HL-60/S4 treated with retinoic acid at 250 ng/mL for 4 days and 3 days (cell line): Measurements from ENCODE around the gene ADRB1.

Experiments used
- in situ Hi-C: fragments of 300-500 bp; cut with MboI; formaldehyde crosslinking; loops from 2 replicates; pipeline ENCODE4 v1.7.0; 2022; ENCODE audit warnings: low sequenced_read_pairs

Gene ADRB1

DNA sequence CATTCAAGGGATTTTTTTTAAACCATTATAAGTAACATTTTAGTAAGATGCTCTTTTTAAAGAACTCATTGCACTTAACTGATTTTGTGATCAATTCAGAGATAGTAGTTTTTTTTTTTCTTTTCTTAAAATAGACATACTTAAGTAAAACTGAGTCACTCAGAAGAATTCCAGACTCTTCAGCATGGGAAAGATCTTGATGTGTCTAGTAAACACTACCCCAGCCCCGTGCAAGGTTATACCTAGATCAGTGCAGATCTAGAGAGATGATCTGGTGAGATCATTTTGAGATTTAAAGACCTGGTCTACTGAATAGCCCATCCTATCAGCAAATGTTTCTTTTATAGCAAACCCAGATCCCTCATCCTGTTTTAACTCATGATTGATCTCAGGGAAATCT, 8.6 kb downstream of the ADRB1 start:
- in situ Hi-C loops, result no loop called here

DNA sequence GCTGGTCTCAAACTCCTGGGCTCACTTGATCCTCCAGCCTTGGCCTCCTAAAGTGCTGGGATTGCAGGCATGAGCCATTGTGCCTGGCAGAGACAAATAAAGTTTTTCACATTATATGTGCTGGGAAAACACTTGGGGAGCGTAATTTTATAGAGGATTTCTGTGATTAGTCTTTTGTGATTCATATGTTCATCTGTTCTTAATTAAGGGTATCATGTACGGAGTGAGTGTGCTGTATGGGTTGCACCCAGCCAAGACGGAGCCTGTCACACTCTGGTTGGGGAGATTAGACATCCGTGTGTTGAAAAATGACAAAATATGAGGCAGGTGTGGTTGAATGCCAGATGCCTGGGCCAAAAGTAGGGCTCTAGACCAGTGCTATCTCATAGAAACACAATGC, 10.3 kb downstream of the ADRB1 start:
- in situ Hi-C loops, result no loop called here

DNA sequence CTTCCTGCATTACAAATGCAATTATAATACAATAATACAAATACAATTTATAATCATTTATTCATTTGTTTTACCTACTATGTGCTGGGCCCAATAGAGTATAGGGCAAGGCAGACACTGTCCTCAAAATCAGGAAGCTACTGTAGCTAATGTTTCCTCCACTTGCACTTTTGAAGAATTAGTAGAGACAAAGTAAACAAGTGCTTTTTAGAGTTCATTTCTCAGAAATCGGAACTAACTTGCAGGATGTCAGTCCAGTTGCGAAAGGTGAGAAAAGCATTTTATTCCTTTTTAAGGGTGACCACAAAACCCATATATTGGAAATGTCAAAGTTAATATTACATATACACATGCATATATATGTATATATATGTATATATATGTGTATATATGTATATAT, 14.2 kb downstream of the ADRB1 start:
- in situ Hi-C loops, result no loop called here

DNA sequence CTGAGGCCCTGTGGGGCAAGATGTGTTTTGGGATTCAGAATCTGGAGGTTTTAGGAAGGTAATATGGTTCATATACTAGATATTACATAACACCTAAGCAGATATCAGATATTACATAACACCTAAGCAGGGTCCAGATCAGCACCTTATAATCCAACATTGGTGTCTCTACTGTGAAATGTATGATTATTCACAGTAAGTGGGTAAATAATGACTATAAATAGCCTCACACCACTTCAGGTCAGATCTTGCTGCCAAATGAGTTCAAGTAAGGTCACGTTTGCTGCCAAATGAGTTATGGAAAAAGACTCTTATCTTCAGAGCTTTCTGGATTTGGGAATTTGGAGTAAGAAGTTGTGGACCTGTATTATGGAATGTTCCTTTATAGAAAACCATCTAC, 14.6 kb downstream of the ADRB1 start:
- in situ Hi-C loops, result no loop called here

DNA sequence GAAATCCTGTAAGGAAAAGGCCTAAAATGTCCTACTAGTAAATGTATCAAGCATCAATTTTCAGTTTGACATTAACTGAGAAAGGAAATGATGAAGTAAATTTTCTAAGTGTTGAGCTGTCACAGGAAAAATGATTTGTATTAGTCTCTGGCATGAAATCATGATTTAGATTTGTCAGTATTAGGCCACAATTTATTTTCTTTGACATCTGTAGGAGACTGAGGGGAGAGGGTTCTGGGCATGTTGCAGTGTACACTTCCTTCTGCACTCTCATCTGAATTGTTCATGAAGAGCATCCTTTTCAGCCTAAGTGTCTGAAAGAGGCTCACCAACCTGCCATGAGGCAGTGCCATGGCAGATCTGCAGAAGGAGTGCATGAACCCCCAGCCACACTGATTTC, 15.9 kb downstream of the ADRB1 start:
- in situ Hi-C loops, result no loop called here

DNA sequence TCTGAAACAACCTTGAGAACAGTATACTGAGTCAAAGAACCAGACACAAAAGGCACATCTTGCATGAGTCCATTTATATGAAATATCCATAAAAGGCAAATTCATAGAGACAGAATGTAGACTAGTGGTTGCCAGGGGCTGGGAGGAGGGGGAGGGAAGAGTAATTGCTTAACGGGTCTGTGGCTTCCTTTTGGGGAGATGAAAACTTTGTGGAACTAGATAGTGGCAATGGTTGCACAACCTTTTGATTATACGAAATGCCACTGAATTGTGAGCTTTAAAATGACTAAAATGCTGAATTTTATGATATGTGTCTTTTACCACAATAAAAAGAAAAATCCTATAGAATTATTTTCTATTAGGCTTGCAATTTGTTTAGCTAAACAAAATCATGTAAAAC, 16.8 kb downstream of the ADRB1 start:
- in situ Hi-C loops, result no loop called here

DNA sequence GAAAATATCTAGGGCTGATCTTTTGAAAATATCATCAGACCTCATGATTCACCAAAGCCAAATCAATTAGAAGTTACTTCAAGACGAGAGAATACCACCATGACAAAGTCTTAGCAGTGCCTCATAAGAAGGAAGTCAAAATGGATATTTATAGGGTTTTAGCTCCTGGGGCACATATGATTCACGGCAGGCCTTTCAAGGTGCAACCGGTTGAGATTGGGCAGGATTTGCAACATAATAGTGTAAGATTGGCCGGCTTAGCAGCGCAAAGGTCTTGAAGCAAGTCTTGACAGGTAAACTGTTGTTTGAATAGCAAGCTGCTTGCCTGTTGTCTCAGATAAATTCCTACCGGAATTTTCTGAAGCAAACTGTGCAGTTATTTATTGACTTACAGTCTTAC, 17.5 kb downstream of the ADRB1 start:
- in situ Hi-C loops, result no loop called here

DNA sequence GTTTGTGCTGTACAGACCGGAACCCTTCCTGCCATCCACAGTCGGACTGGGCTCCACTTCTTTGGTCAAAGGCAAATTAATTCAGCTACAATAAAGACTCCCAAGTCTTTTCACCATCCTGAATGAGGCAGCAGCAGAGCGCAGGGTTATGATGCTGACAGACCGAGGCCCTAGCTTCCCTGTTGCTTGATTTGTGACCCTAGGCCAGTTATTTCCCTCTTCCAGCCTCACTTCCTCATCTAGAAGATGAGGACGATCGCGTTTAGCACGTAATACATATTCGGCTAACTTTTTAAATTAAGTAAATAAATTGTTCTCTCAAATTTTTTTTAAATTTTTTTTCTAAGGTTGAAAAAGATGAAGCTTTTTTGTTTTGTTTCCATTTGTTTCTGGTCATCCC, 18.1 kb downstream of the ADRB1 start:
- in situ Hi-C loops, result no loop called here

DNA sequence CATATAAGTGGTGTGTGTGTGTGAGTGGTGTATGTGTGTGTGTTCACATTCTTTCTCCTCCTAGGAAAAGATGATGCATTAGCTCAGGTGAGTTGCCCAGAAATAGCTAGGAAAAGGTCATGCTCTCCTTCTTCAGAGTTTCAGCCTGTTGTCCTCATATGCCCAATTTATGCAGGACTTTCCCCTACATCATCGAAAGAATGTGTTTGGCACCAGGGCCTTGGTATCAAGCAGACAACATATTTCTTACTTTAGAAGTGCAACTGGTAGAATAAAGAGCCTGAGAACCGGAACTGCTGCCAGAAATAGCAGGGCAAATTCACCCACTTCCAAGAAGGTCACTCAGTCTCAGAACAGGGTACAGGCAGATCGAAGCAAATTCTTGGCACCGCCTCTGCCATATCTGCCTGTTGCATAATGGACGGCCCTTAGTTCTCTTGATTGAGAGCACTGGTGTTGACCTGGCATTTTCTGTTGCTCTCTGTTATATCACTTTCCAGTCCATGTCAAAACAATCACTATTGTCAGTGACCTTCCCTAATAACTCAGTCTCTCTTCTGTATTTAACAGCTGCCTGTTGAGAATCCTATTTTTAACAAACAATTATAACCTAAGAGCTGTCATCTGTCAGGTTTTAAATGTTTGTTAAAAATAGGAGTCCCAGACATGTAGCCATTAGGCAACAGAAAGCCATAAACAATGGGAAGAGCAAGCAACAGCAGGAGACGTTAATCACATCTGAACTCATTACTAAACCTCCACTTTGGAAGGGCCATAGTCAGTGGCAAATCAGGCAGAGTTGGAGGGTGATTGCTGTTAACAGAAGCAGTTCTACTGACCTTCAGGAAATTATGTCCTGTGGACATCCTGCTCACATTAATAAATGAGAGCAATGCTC, 20.7 kb downstream of the ADRB1 start:
- in situ Hi-C loops, result no loop called here

DNA sequence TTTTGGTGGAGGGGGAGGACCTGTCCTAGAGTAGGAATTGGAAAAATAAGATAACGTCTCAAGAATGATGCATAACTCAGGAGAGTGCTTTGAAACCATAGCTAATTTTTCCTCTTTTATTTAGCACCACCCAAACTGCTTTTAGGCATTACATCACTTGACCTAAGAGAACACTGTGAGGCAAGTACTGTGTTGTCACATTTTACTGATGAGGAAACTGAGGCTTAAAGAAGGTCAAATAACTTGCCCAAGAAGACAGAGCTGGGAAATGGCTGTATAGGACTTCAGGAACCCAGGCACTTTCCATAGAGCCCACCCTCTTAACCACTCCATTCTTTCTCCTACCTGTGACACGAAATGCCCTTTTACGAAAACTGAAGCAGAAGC, 21.4 kb downstream of the ADRB1 start:
- in situ Hi-C loops, result no loop called here

DNA sequence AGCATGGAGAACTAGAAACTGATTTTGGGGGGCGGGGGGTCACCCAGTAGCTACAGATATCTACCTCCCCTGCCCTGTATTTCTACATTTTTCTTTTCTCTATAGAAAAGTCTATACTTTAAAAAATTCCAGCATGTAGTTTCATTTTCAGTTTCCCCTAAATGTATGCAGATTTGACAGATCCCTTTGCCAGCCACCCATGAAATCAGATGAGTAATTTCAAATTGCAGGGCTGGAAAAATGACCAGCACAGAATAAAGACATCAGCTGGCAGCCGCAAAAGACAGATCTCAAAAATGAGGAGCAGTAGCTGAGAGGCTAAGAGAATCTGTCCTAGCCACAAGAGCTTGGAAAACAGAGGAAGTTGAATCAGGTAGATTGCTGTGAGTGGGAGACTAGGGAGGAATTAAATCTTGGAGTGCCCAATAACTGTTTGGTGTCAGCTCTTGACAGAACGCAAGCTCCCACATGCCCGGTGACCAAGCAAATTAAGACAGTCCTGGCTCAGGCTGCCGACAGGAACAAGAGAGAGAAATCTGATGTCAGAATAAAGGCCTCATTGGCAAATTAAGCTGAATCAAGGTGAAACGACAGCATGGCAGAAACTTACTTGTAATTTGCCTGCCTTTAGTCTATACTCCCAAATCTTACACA, 24.5 kb downstream of the ADRB1 start:
- in situ Hi-C loops, result no loop called here

DNA sequence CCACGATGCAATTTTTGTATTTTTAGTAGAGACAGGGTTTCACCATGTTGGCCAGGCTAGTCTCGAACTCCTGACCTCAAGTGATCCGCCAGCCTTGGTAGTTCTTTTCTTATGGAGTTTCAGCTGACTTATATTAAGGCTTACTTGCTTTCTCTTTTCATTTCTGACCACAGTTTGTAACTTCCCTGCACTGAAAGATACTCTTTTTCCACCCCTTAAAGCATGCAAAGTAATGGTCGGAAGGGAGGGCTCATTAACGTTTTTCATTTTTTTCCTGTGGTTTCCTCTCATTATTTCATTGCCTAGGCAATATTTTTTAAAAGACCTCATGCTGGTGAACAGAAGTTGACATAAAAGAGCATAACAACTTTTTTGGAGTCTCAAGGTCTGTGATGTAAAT, 27.0 kb downstream of the ADRB1 start:
- in situ Hi-C loops, result no loop called here

DNA sequence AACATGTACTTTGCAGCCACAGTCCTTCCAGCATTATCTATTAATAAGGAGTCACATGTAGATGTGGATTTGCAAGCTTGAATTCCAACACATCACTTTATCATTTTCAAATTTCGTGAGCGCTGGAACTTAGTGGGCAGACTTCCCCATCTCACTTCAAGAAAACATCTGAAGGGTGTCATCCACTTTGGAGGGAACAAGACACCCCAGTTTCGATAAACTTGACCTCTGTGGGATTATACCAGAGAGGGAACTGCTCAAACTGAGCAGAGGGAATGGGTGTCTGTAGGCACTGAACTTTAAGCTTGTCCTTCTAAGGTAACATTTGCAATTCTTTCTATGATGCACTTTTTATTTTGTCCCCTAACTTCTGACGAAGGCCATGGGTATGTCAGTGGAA, 27.5 kb downstream of the ADRB1 start:
- in situ Hi-C loops, result no loop called here

DNA sequence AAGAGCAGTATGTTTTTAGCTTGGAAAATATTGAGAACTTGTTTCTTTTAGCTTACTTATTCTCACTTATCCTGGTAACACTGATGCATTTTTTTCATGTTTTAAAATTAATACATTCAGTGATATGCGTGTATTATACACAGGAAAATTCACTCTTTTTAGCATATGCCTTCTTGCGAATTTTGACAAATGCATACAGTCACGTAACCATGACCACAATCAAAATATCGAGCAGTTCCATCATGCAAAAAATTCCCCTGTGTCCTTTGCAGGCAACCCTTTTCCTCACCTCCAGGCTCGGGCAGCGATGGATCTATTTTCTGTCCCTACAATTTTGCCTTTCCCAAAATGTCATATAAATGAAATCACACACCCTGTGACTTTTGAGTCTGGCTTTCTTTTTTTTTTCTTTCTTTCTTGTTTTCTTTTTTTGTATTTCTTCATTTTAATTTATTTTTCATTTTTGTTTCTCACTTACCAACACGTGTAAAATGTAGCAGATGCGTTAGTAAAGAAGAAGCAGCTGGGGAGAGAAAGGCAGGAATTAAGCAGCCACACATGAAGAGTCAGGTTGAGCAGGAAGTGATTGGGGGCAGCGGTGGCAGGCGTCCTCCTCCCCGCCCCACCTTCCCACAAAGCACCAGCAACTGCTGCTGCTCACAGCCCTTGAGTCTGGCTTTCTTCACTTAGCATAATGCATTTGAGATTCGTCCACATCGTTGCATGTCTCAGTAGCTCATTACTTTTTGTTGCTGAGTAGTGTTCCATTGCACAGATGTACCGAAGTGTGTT, 29.9 kb downstream of the ADRB1 start:
- in situ Hi-C loops, result no loop called here

DNA sequence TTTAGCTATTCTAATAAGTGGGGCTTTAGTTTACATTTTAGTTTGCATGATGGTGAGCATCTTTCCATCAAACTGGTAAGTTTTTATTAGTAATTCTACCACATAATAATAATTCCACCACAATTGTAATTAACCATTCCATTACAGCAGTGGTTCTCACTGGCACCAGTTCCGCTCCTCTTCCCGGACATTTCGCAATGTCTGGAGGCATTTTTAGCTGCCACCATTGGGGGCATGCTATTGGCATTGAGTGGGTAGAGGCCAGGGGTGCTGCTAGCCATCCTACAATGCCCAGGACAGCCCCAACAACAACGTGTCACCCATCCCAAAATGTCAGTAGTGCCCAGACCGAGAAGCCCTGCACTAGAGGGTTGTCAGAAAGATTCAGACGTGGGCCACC, 31.4 kb downstream of the ADRB1 start:
- in situ Hi-C loops, result no loop called here

DNA sequence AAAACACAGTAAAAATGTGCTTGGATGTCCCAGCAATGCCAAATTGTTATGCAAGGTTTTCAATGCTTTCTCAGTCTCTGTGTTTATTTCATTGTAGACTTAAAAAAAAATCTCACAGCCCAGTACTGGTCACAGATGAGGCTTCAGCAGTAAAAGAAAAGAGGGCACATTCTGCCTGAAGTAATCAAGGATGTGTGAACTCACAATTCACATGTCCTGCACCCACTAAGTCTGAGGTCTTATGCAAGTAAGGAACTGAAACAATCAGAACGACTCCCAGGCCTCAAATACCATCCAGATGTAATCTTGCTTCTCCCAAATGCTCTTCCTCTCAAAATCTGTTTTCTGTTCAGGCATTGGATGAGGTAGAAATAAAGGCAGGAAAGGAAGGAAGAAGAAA, 33.7 kb downstream of the ADRB1 start:
- in situ Hi-C loops, result no loop called here

DNA sequence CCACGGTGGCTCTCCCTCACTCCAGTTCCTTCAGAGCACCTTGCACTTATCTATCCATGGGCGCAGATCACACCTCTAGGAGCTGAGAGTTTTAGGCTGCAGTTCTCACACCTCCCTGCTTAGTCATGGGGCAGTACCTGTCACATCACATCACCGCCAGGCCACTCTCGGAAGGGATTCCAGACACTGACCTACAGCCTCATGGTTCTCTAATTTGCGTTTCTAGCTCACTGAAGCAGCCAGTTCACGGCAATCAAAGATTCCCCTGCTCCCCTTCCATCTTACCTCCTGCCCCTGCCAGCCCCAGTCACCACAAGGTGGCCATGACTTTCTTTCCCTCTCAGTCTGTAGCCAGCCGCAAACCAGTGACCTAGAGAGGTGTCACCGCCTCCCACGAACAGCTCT, 34.2 kb downstream of the ADRB1 start:
- in situ Hi-C loops, result no loop called here

DNA sequence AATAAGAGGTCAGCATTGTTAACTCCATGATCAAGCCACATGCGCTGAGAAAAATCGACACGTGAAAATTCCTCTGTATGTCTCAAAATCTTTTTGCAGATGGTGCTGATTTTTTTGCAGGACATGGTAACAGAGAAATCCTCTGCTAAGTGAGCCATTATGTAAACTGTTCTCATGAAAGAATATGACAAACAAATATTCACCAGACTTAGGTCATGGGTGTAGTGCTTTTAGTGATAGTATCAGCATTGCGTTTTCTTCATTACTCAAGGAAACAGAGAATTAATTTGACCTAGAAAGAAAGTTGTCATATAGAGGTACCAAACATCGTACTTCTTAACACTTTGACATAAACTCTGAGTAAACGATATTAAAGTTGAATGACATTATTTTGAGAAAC, 34.7 kb downstream of the ADRB1 start:
- in situ Hi-C loops, result no loop called here

DNA sequence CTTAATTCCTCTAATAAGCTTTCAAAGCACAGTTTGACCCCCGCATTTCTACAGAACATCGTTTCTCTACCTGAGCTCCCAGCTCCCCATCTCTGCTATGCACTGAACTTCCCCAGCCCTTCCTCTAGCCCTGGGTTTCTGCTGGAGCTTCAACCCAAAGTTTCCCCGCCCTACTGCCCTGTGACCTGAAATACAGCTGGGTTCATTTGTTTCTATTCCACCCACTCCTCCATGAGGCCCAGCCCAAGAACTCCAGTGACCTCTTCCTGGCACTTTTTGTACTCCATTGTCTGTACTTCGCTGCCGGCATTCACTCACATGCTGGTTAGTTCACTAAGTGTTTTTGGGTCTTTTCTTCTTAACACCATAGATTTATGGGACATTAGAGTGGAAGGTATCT, 35.8 kb downstream of the ADRB1 start:
- in situ Hi-C loops, result no loop called here

DNA sequence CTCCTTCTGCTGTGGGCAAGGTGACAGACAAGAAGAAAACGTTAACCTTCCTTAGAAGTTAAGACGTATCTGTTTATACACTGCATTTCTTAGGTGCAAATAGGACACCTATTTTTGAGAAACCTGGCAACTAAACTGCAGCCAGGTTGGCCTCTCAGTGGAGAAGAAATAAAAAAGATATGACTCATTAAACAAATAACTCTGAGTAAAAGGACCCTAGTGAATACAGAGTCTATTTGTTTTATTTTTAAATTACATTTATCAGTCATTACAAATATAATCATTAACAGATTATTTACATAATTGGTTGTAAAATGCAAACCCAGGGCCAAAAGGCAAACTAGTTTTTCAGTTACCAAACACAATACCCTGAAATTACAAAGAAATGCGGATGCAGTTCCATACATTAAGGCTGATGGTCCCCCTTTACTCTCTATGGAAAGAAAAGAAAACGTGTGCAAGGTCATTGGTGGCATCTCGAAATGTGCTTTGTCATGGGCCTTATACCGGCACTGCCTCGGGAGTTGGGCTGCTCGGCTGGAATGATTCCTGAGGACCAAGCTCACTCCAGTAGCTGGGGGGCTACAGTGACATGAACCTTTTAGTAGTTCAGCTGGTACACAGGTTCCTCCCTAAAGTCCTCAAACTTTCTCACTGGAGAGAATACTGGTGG, 38.4 kb downstream of the ADRB1 start:
- in situ Hi-C loops, result no loop called here

DNA sequence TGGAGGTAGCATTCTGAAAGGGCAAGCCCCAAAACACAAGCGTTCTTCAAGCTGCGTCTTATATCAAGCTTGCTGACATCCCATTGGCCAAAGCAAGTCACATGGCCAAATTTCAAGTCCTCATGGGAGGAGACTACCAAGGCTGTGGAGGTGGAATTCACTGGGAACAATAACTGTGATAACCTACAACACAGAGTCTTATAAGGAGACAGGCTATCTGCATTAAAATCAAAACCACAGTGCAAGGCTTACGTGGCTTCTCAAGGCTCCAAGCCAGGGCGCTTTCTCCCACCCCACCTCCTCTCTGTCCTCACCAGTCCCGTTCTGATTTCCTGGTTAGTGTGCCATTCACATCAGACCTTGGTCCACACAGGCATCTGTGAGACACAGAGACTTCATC, 39.4 kb downstream of the ADRB1 start:
- in situ Hi-C loops, result no loop called here
